22Rv1 (cell line): ENCODE measurements around the gene ERFL.

ENCODE experiments used
- CTCF ChIP-seq: fragments of 450-650 bp; IDR thresholded peaks from 2 replicates; pipeline ENCODE4 v1.5.1; 2017; ENCODE audit warnings: mild to moderate bottlenecking
- ZFX ChIP-seq: fragments of 450-650 bp; IDR thresholded peaks from 2 replicates; pipeline ENCODE4 v1.6.1; 2017; ENCODE audit warnings: antibody characterized with exemption, borderline replicate concordance

GRCh38 chr19:41947091-41947490, 18.8 kb upstream of the ERFL start:
- no peak for TF ChIP-seq CTCF
- no peak for TF ChIP-seq ZFX
